Loucy (cell line): Measurements from ENCODE around the gene CELA2B.

ENCODE experiments used
- CTCF ChIP-seq: fragments of 200-600 bp; sonication (generic); conservative IDR thresholded peaks from 2 replicates; pipeline ENCODE4 v1.5.1; 2014; ENCODE audit warnings: mild to moderate bottlenecking, antibody characterized with exemption, low read length
- EZH2phosphoT487 ChIP-seq: fragments of 200-600 bp; IDR thresholded peaks from 2 replicates; pipeline ENCODE4 v1.6.1; 2018; ENCODE audit warnings: antibody characterized with exemption, mild to moderate bottlenecking, moderate library complexity, borderline replicate concordance

GRCh38 chr1:15453734-15454133 is 22.2 kb upstream of the CELA2B start:
- TF ChIP-seq CTCF (no peak), EZH2phosphoT487 (no peak)
